HCT116 (cell line): ENCODE data around the gene SZT2. TPM values are rescaled to one million over a fixed set of nuclear protein-coding genes. Genes with fewer than 3 reads are reported as not detected.

Source experiments
- ATAC-seq: fragments of 200-7000 bp; cut with Tn5 transposase; 2 replicates; pipeline ENCODE4 v1.9.1; 2020; ENCODE audit warnings: mild to moderate bottlenecking, moderate library complexity
- BruUV-seq: library from RNA; stranded (reverse); fragments of 400-500 nt; replicated peaks from 2 replicates; lab custom pipeline; 2021; lab: Mats Ljungman, UMichigan
- CTCF ChIA-PET: fragments of 300-600 bp; sonication (Branson Sonifier 250); formaldehyde crosslinking; loops from one replicate; lab custom pipeline; 2021; ENCODE audit warnings: antibody characterized with exemption; lab: Charles Lee
- POLR2A ChIA-PET: fragments of 300-600, 350-600 bp; sonication (Branson Sonifier 250); formaldehyde crosslinking; loops from one replicate; lab custom pipeline; 2021; ENCODE audit warnings: antibody characterized with exemption; lab: Charles Lee
- RAD21 ChIA-PET, 2 experiments: fragments of 300-600 bp; sonication (Branson Sonifier 250); formaldehyde crosslinking; loops; one replicate each; lab custom pipeline; 2023; ENCODE audit warnings: low total read pairs in 2 of 2; ENCODE audit not compliant: uncharacterized antibody in 2 of 2, unreplicated experiment in 2 of 2, low non-redundant PET in 1 of 2; lab: Charles Lee
- DNase-seq: peaks from one replicate; pipeline ENCODE4 v3.0.0-alpha.2; 2010; ENCODE audit warnings: low read depth, low spot score
- H2AFZ ChIP-seq: fragments of 200-600 bp; shearing (Covaris generic), sonication (generic); 2 replicates; pipeline ENCODE4 v1.6.1; 2017; ENCODE audit warnings: low read depth, mixed run types, mixed read lengths, antibody characterized with exemption, low read length; ENCODE audit not compliant: poor library complexity, severe bottlenecking
- H3K27ac ChIP-seq: 2 replicates; pipeline ENCODE4 v1.5.1; 2012; ENCODE audit warnings: low read depth, low read length
- H3K27me3 ChIP-seq: fragments of 200-600 bp; sonication (generic); 2 replicates; pipeline ENCODE4 v1.6.1; 2016; ENCODE audit warnings: mixed run types, low read length, mixed read lengths; ENCODE audit not compliant: insufficient read depth
- H3K36me3 ChIP-seq, 2 experiments: fragments of 200-500 bp in 1 of 2; fragments of 200-600 bp in 1 of 2; sonication (Bioruptor generic) in 1 of 2; sonication (generic) in 1 of 2; 2 replicates each; pipeline versions ENCODE4 v1.5.1 to v1.6.1; 2014 to 2016; ENCODE audit warnings: low read length in 2 of 2, inconsistent platforms in 1 of 2, mixed read lengths in 1 of 2, mixed run types in 1 of 2; ENCODE audit not compliant: insufficient read depth in 2 of 2, control insufficient read depth in 1 of 2
- H3K4me1 ChIP-seq, 2 experiments: fragments of 200-600 bp in 1 of 2; sonication (generic) in 1 of 2; 2 replicates each; pipeline versions ENCODE4 v1.5.1 to v1.6.1; 2012 to 2017; ENCODE audit warnings: low read length in 2 of 2, inconsistent platforms in 1 of 2, mild to moderate bottlenecking in 1 of 2, mixed read lengths in 1 of 2, mixed run types in 1 of 2, moderate library complexity in 1 of 2; ENCODE audit not compliant: insufficient read depth in 2 of 2, control insufficient read depth in 1 of 2
- H3K4me2 ChIP-seq: fragments of 200-600 bp; sonication (generic); 2 replicates; pipeline ENCODE4 v1.6.1; 2017; ENCODE audit warnings: mixed run types, low read length, mixed read lengths
- H3K4me3 ChIP-seq, 2 experiments: fragments of 200-600 bp in 1 of 2; sonication (generic) in 1 of 2; replicated peaks in 1 of 2; 2 replicates each; pipeline ENCODE4 v1.5.1; 2011 to 2016; ENCODE audit warnings: low read length in 2 of 2, control low read depth in 1 of 2, low read depth in 1 of 2, mild to moderate bottlenecking in 1 of 2, mixed read lengths in 1 of 2, mixed run types in 1 of 2
- H3K79me2 ChIP-seq: fragments of 200-600 bp; sonication (generic); 2 replicates; pipeline ENCODE4 v1.6.1; 2017; ENCODE audit warnings: mild to moderate bottlenecking, mixed run types, low read length, moderate library complexity, mixed read lengths; ENCODE audit not compliant: insufficient read depth
- H3K9ac ChIP-seq: fragments of 200-600 bp; sonication (generic); 2 replicates; pipeline ENCODE4 v1.6.1; 2016; ENCODE audit warnings: low read length, mixed read lengths
- H3K9me2 ChIP-seq: fragments of 200-600 bp; sonication (generic), shearing (Covaris generic); 2 replicates; pipeline ENCODE4 v1.6.1; 2017; ENCODE audit warnings: mixed run types, mild to moderate bottlenecking, moderate library complexity; ENCODE audit not compliant: insufficient read depth
- H3K9me3 ChIP-seq, 2 experiments: fragments of 200-500 bp in 1 of 2; fragments of 200-600 bp in 1 of 2; sonication (Bioruptor generic) in 1 of 2; sonication (generic) in 1 of 2; 2 replicates each; pipeline ENCODE4 v1.6.1; 2014 to 2017; ENCODE audit warnings: low read length in 2 of 2, mixed read lengths in 2 of 2, inconsistent platforms in 1 of 2, low read depth in 1 of 2, mild to moderate bottlenecking in 1 of 2, mixed run types in 1 of 2, moderate library complexity in 1 of 2; ENCODE audit not compliant: control insufficient read depth in 1 of 2, insufficient read depth in 1 of 2
- H4K20me1 ChIP-seq: fragments of 200-600 bp; sonication (generic), shearing (Covaris generic); 2 replicates; pipeline ENCODE4 v1.6.1; 2017; ENCODE audit warnings: mixed run types, mild to moderate bottlenecking, moderate library complexity; ENCODE audit not compliant: insufficient read depth
- ATF3 ChIP-seq: IDR thresholded peaks from 2 replicates; pipeline ENCODE4 v1.6.1; 2012
- CEBPB ChIP-seq: IDR thresholded peaks from 2 replicates; pipeline ENCODE4 v1.6.1; 2012; ENCODE audit warnings: low read depth
- ELF1 ChIP-seq: IDR thresholded peaks from 2 replicates; pipeline ENCODE4 v1.6.1; 2012; ENCODE audit warnings: low read depth, borderline replicate concordance
- POLR2A ChIP-seq: IDR thresholded peaks from 2 replicates; pipeline ENCODE4 v1.7.0; 2011; ENCODE audit warnings: borderline replicate concordance; ENCODE audit not compliant: insufficient read depth, insufficient read length; ENCODE audit errors: extremely low read depth
- RAD21 ChIP-seq: IDR thresholded peaks from 2 replicates; pipeline ENCODE4 v1.6.1; 2012; ENCODE audit warnings: low read depth, mild to moderate bottlenecking
- SP1 ChIP-seq: IDR thresholded peaks from 2 replicates; pipeline ENCODE4 v1.6.1; 2012; ENCODE audit warnings: low read depth
- SRF ChIP-seq: IDR thresholded peaks from 2 replicates; pipeline ENCODE4 v1.6.1; 2012; ENCODE audit warnings: low read depth
- ZBTB33 ChIP-seq: IDR thresholded peaks from 2 replicates; pipeline ENCODE4 v1.6.1; 2011; ENCODE audit warnings: mild to moderate bottlenecking, low read length, moderate library complexity; ENCODE audit not compliant: insufficient replicate concordance; ENCODE audit errors: extremely low read depth
- ZFX ChIP-seq: fragments of 450-650 bp; IDR thresholded peaks from 2 replicates; pipeline ENCODE4 v1.6.1; 2017
- ZNF274 ChIP-seq: fragments of 200-500 bp; sonication (Bioruptor generic); IDR thresholded peaks from 2 replicates; pipeline ENCODE4 v1.6.1; 2014; ENCODE audit warnings: mild to moderate bottlenecking, low read depth, low read length, inconsistent platforms
- intact Hi-C: fragments of 100-400 bp; cut with micrococcal nuclease; formaldehyde crosslinking; loops from 2 replicates; pipeline ENCODE4 v1.10.0; 2022
- total RNA-seq: library from RNA; stranded (reverse); gene quantifications from one replicate; pipeline ENCODE4 v1.2.1, GENCODE V29; 2021; ENCODE audit not compliant: unreplicated experiment

Gene SZT2
- total RNA-seq, 1 experiment from 2014 or later: 43.0 TPM

- BruUV-seq: no TSS peak
- H3K4me2 ChIP-seq: no peak overlapping the region
- POLR2A ChIA-PET: no interaction called here
These were observed 31.2 kb downstream of the SZT2 start for GRCh38 chr1:43420874-43421273.

More at GRCh38 chr1:43420874-43421273, 31.2 kb downstream of the SZT2 start:
- intact Hi-C loops: no loop called here
- Histone ChIP-seq H3K36me3 (peaks cover 13 to 19% of the 10 kb centered on the region in 2 experiments; a peak in 3 of 4 replicates), H3K27ac (no peak overlapping the region), H3K9me3 (no peaks in the 10 kb centered on the region), H3K27me3 (no peaks in the 10 kb centered on the region), H3K9me2 (no peaks in the 10 kb centered on the region), H3K4me1 (peaks cover 8 to 27% of the 10 kb centered on the region in 2 experiments), H3K79me2 (no peaks in the 10 kb centered on the region), H4K20me1 (no peaks in the 10 kb centered on the region), H2AFZ (no peak overlapping the region), H3K4me3 (no peak overlapping the region), H3K9ac (no peak overlapping the region)
- no peak for TF ChIP-seq SRF
- TF ChIP-seq POLR2A: no peak
- TF ChIP-seq ZNF274: no peak
- TF ChIP-seq CEBPB: no peak
- no peak for TF ChIP-seq SP1
- TF ChIP-seq ELF1: no peak
- no peak for TF ChIP-seq ZBTB33
- no peak for TF ChIP-seq ATF3
- no peak for TF ChIP-seq RAD21
- TF ChIP-seq ZFX: no peak
- CTCF ChIA-PET: no interaction called here
- RAD21 ChIA-PET: no interaction called here
- ATAC-seq (no peak), DNase-seq (no peak)
